Endothelial cell of umbilical vein (primary cell): Measurements from ENCODE around the gene PRPF39. TPM values are rescaled to one million over a fixed set of nuclear protein-coding genes. Genes with fewer than 3 reads are reported as not detected.

ENCODE experiments used
- BruUV-seq: library from RNA; stranded (reverse); fragments of 400-500 nt; replicated peaks from 2 replicates; lab custom pipeline; 2021; lab: Mats Ljungman, UMichigan
- CTCF ChIA-PET: fragments of 300-600, 350-600 bp; sonication (Branson Sonifier 250); formaldehyde crosslinking; loops from one replicate; lab custom pipeline; 2021; ENCODE audit warnings: antibody characterized with exemption, inconsistent platforms; lab: Charles Lee
- POLR2A ChIA-PET: fragments of 300-600, 350-600 bp; sonication (Branson Sonifier 250); formaldehyde crosslinking; loops from one replicate; lab custom pipeline; 2021; ENCODE audit warnings: antibody characterized with exemption, inconsistent platforms; lab: Charles Lee
- DNase-seq: peaks from one replicate; pipeline ENCODE4 v3.0.0-alpha.2; 2011; ENCODE audit warnings: low read depth, low spot score
- FAIRE-seq: peaks from 2 replicates; lab custom pipeline; 2011; peaks lifted over from hg19 to GRCh38; lab: Jason Lieb, UNC
- H2AFZ ChIP-seq: 2 replicates; pipeline ENCODE4 v1.6.0; 2012; ENCODE audit warnings: low read depth, low read length, control low read depth, inconsistent platforms
- H3K27ac ChIP-seq: 2 replicates; pipeline ENCODE4 v1.5.1; 2011; ENCODE audit warnings: low read depth, mild to moderate bottlenecking, control low read depth, low read length, moderate library complexity; ENCODE audit not compliant: insufficient read depth
- H3K27me3 ChIP-seq, 2 experiments: 2 replicates each; pipeline versions ENCODE4 v1.6.0 to v1.6.1; 2011; ENCODE audit warnings: low read length in 2 of 2, mixed read lengths in 1 of 2; ENCODE audit not compliant: control insufficient read depth in 2 of 2, insufficient read depth in 2 of 2
- H3K36me3 ChIP-seq, 2 experiments: 2 replicates in 1 of 2; 3 replicates in 1 of 2; pipeline ENCODE4 v1.5.1; 2011; ENCODE audit warnings: low read length in 2 of 2, mild to moderate bottlenecking in 1 of 2, moderate library complexity in 1 of 2; ENCODE audit not compliant: control insufficient read depth in 2 of 2, insufficient read depth in 2 of 2; ENCODE audit errors: extremely low read depth in 1 of 2
- H3K4me1 ChIP-seq: 3 replicates; pipeline ENCODE4 v1.5.1; 2011; ENCODE audit warnings: mild to moderate bottlenecking, low read length; ENCODE audit not compliant: control insufficient read depth, insufficient read depth; ENCODE audit errors: extremely low read depth
- H3K4me2 ChIP-seq: 2 replicates; pipeline ENCODE4 v1.6.1; 2011; ENCODE audit warnings: low read length, control low read depth, mixed read lengths; ENCODE audit not compliant: insufficient read depth
- H3K4me3 ChIP-seq, 3 experiments: fragments of 200-600 bp in 1 of 3; sonication (generic), shearing (Covaris generic) in 1 of 3; replicated peaks in 1 of 3; 2 replicates each; pipeline ENCODE4 v1.5.1; 2011 to 2016; ENCODE audit warnings: control low read depth in 3 of 3, low read length in 3 of 3, mild to moderate bottlenecking in 2 of 3, inconsistent platforms in 1 of 3, low read depth in 1 of 3, moderate library complexity in 1 of 3; ENCODE audit not compliant: insufficient read depth in 1 of 3
- H3K79me2 ChIP-seq: 2 replicates; pipeline ENCODE4 v1.6.0; 2012; ENCODE audit warnings: low read length, inconsistent platforms; ENCODE audit not compliant: control insufficient read depth, insufficient read depth
- H3K9ac ChIP-seq: replicated peaks from 2 replicates; pipeline ENCODE3; 2011; ENCODE audit warnings: low read length, control low read depth; ENCODE audit not compliant: insufficient read depth; ENCODE audit errors: extremely low read depth
- H3K9me1 ChIP-seq: replicated peaks from 3 replicates; pipeline ENCODE4 v1.6.0; 2011; ENCODE audit warnings: mild to moderate bottlenecking, low read length; ENCODE audit not compliant: control insufficient read depth, insufficient read depth; ENCODE audit errors: extremely low read depth
- H3K9me3 ChIP-seq: replicated peaks from 2 replicates; pipeline ENCODE4 v1.5.1; 2012; ENCODE audit warnings: low read length, inconsistent platforms; ENCODE audit not compliant: control insufficient read depth, insufficient read depth
- H4K20me1 ChIP-seq: replicated peaks from 2 replicates; pipeline ENCODE3; 2011; ENCODE audit warnings: mild to moderate bottlenecking, low read length; ENCODE audit not compliant: control insufficient read depth, insufficient read depth; ENCODE audit errors: extremely low read depth
- CTCF ChIP-seq, 2 donors: IDR thresholded peaks; 1 replicate in 1 of 2; 2 replicates in 1 of 2; pipeline ENCODE4 v1.5.1; 2011; ENCODE audit warnings: low read length in 2 of 2, mild to moderate bottlenecking in 2 of 2, moderate library complexity in 2 of 2, control low read depth in 1 of 2, inconsistent platforms in 1 of 2, low read depth in 1 of 2; ENCODE audit not compliant: insufficient read depth in 1 of 2; ENCODE audit errors: extremely low read depth in 1 of 2
- EZH2 ChIP-seq: IDR thresholded peaks from 2 replicates; pipeline ENCODE4 v1.6.1; 2012; ENCODE audit warnings: borderline replicate concordance, low read depth, mild to moderate bottlenecking, moderate library complexity, low read length, inconsistent platforms; ENCODE audit not compliant: severe bottlenecking
- FOS ChIP-seq: IDR thresholded peaks from 2 replicates; pipeline ENCODE4 v1.6.1; 2011; ENCODE audit warnings: mild to moderate bottlenecking, low read length, moderate library complexity, borderline replicate concordance; ENCODE audit not compliant: insufficient read depth
- GATA2 ChIP-seq: IDR thresholded peaks from 2 replicates; pipeline ENCODE4 v1.7.0; 2011; ENCODE audit warnings: low read depth, mild to moderate bottlenecking, moderate library complexity, mixed read lengths, low read length; ENCODE audit not compliant: insufficient read length, insufficient read depth
- JUN ChIP-seq: IDR thresholded peaks from 2 replicates; pipeline ENCODE4 v1.6.1; 2011; ENCODE audit warnings: borderline replicate concordance, low read depth; ENCODE audit not compliant: insufficient read length, insufficient read depth
- MAX ChIP-seq: IDR thresholded peaks from 2 replicates; pipeline ENCODE4 v1.6.1; 2011; ENCODE audit not compliant: insufficient read depth, insufficient read length
- MYC ChIP-seq: IDR thresholded peaks from one replicate; pipeline ENCODE4 v1.6.1; 2011; ENCODE audit warnings: mild to moderate bottlenecking, low read depth, low read length
- POLR2A ChIP-seq: IDR thresholded peaks from 2 replicates; pipeline ENCODE4 v1.6.1; 2012; ENCODE audit warnings: low read depth, mild to moderate bottlenecking, control low read depth, low read length
- POLR2AphosphoS5 ChIP-seq: IDR thresholded peaks from 2 replicates; pipeline ENCODE4 v1.6.1; 2012; ENCODE audit warnings: low read depth, mild to moderate bottlenecking, control low read depth, low read length, moderate library complexity; ENCODE audit not compliant: insufficient read depth
- dilution Hi-C: fragments of 300-500 bp; cut with MboI; formaldehyde crosslinking; loops from one replicate; pipeline ENCODE4 v1.15.0; 2019; ENCODE audit warnings: low sequenced_read_pairs; ENCODE audit not compliant: extremely low pct_ligation_motif_present
- intact Hi-C: fragments of 100-400 bp; cut with micrococcal nuclease; formaldehyde crosslinking; loops from one replicate; pipeline ENCODE4 v1.10.0; 2022
- polyA plus RNA-seq, 4 experiments: library from polyadenylated mRNA; depleted of rRNA in 3 of 4; stranded (reverse) in 3 of 4; unstranded in 1 of 4; fragments of >200 nt; gene quantifications; 2 replicates each; pipeline versions ENCODE4 v1.2.1 to v1.2.3, GENCODE V29; 2011 to 2012; ENCODE audit warnings: missing spikeins in 1 of 4
- total RNA-seq: library from RNA; stranded (reverse); gene quantifications from 2 replicates; pipeline ENCODE4 v1.2.3, GENCODE V29; 2021

PRPF39 gene
- total and polyA plus RNA-seq, 2 donors (not counting 3 experiments of a cell fraction or from before 2014, with no cell fraction given), result 24.8 to 44.4 TPM

DNA sequence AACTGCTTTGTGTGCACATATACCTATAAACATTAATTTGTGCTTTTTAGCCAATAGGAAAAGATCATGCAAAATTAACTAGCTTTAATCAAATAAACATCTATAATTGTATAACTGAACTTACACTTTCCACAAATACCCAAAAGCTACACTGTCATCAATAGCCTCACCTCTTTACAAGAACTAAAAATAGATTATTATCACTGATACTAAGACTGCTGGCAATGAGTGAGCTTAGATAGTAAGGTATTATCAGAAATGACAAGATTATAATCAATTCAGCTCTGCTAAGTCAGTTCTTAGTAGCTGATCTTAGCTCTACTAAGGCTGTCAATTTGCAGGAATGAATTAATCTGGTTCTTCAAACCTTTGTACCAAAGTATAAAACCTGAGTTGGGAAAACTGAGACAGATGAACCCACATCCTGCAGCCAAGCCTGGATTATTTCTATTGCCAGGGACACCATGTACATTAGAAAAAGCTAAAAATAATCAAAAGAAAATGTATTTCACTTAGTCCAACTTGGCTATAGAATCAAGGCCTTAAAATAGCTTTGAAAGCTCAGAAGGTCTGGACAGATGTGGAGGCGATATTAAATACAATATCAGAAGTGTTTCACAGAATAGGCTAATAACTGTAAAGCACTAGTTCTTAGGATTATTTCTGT, 45.2 kb downstream of the PRPF39 start:
- dilution Hi-C loops, result no loop called here
- BruUV-seq, result no TSS peak
- CTCF ChIA-PET, result interaction anchor here (0.7 to 4.3 kb wide), 6 partner anchors 10 to 139 kb away, joined by 3 to 15 read pairs (median 3); no protein-coding TSS in a partner anchor

More for the DNA sequence above, 45.2 kb downstream of the PRPF39 start:
- no peaks in the 10 kb centered on the region for H3K9me3 ChIP-seq
- H3K27ac ChIP-seq, result no peak overlapping the region
- peaks cover 38% of the 10 kb centered on the region for H3K79me2 ChIP-seq
- POLR2A ChIA-PET, result interaction anchor here (0.6 kb wide), 1 partner anchor 51 kb away, joined by 3 read pairs; no protein-coding TSS in a partner anchor
- DNase-seq, result no peak
- H3K27me3 ChIP-seq, result no peaks in the 10 kb centered on the region
- no peak overlapping the region for H3K4me3 ChIP-seq
- no peak overlapping the region for H3K9ac ChIP-seq
- no peak for FAIRE-seq
- peaks cover 3% of the 10 kb centered on the region for H3K4me1 ChIP-seq
- no peak for TF ChIP-seq FOS
- no peak for TF ChIP-seq CTCF (IDR thresholded peaks at IDR 0.05; ENCODE audit: extremely low read depth in 1 of 2, insufficient read depth in 1 of 2, low read depth in 1 of 2, low read length in 2 of 2)
- no peak for TF ChIP-seq MAX
- no peak for TF ChIP-seq POLR2AphosphoS5
- TF ChIP-seq JUN, result no peak
- TF ChIP-seq GATA2, result no peak
- TF ChIP-seq EZH2, result no peak
- TF ChIP-seq MYC, result no peak
- no peak for TF ChIP-seq POLR2A
- H3K36me3 ChIP-seq, result peaks cover 0 to 4% of the 10 kb centered on the region in 2 experiments
- H2AFZ ChIP-seq, result no peak overlapping the region
- no peak overlapping the region for H3K4me2 ChIP-seq
- H3K9me1 ChIP-seq, result no peaks in the 10 kb centered on the region
- intact Hi-C loops, result no loop called here
- peaks cover 5% of the 10 kb centered on the region for H4K20me1 ChIP-seq
